ENCODE measurements around the gene WDPCP.
"Not testable (repeated sequence)": the region's sequence is repeated elsewhere in the genome, so short reads cannot be mapped to it uniquely, and the experiment has no call there.

The WDPCP gene

DNA sequence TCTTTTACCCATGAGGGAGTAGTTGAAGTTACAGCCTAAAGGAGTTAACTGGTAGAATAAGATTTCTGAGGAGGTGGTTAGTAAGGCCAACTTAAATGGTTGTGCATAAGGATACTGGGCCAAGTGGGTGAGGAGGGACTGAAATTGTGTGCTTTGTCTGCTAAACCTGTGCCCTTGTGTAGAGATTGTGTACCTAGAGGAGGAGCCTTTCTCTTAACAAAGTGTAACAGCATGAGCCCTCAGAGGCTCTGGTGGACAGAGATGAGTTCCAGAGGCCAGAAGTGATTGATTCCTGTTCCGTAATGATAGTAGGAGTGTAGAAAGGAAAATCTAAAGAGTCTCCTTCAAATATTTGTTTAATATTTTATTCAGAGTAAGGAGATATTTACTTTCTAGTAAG, 494.8 kb downstream of the WDPCP start:
- DNase-seq: no peak

DNA sequence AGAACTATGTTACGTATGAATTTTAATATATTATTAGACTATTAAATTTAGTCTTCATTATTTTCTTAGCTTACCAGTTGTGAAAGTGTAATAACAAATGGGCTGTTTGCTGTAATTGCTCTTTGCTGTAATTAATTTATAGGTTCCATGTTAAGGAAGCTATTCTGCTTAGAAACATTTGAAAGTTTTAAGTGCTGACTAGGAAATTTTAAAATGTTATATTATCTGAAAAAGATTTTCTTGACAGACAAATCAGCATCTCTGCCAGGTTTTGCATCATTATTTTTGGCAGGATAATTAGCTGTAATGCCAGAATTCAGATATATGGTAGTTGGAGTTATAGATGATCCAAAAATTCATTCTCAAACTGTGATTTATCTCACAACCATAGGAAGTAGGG, 495.4 kb downstream of the WDPCP start:
- no peak for DNase-seq

DNA sequence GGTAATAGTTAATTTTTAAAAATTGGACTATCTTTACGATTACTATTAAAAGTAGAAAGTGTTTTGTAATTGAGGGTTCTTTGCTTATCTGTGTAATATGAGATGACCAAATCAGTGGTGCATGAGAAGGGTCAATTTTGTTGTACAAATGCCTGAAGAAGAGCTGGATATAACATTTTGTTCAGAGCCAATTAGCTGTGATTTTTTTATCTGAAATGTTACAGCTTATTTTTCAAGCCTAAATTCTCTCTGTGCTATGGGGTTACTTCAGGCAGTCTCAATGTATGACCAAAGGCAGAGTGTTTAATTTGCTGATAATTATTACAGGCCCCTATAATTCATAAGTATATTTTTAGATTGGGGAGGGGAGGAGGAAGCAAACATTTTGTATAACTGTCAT, 495.9 kb downstream of the WDPCP start:
- no peak for DNase-seq

DNA sequence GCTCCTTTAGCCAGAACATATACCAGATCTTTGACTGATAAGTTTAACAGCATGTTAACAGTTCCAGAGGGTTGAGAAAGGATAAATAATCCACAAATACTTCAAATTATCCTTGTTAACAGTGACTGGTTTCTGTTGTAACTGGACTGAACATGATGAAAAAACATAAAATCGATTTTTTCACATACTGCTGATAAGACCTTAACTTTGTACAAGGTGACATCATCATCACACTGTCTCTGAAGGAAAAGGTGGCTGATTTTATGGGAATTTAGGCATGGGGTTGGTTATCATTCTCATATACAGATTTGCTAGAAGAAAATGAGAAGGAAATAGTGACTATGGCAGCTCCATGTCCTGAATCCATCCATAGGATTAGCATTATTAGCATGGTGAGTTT, 501.6 kb downstream of the WDPCP start:
- DNase-seq: no peak

DNA sequence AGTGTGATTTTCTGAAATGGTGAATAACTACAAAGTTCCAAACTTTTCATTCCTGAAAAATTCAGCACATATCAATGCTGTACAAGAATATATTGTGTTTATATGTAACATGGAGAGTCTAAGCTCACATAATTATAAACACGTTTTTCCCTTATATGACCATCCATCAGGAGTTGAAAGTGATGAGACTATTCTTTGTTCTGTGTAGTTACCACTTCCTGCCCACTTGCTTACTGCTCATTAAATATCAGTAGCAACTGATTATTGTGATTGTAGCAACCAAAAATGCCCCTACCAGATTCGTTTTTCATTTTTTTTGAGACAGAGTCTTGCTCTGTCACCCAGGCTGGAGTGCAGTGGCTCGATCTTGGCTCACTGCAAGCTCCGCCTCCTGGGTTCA, 506.9 kb downstream of the WDPCP start:
- DNase-seq: no peak

DNA sequence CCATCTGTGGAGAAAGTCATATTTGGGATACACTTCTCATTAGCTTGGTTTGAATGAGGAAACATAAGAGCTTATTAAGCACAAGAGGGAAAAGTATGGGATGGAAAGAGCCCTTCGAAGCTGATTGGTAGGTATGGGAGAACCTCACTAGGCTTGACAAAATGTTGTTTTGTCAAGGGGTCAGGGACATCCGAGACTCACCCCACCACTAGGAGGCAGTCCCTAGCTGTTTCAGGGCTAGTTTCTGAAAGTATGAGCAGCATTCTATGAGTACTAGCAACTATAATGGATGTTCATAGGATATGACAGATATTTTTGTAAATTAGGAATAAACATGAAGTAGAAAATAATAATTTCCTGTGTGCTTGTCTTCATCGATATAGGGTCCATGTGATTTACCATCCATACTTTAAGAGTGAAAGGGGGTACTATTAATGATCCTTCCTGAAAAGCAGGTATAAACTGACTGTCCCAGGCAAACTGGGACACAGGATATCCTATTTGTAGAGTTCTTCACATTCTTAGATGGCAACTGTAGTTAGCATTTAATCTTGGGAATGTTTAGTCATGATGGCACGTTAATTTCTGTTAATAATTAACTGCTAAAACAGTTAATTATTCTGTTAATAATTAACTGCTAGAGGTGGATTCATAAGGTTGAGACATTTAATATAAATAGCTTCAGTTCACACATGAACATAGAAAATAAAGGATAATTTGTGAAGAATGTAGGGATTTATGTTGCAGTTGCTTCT, 509.2 kb downstream of the WDPCP start:
- no peak for DNase-seq

DNA sequence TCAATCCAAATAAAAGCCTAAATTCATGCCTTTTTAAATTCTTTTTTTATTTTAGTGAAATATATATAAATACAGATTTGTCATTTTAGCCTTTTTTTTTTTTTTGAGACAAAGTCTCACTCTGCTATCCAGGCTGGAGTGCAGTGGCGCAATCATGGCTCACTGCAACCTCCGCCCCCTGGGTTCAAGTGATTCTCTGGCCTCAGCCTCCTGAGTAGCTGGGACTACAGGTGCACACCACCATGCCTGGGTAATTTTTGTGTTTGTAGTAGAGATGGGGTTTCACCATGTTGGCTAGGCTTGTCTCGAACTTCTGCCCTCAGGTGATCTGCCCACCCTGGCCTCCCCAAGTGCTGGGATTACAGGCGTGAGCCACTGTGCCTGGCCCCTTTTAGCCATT, 513.9 kb downstream of the WDPCP start:
- not testable (repeated sequence) for DNase-seq

DNA sequence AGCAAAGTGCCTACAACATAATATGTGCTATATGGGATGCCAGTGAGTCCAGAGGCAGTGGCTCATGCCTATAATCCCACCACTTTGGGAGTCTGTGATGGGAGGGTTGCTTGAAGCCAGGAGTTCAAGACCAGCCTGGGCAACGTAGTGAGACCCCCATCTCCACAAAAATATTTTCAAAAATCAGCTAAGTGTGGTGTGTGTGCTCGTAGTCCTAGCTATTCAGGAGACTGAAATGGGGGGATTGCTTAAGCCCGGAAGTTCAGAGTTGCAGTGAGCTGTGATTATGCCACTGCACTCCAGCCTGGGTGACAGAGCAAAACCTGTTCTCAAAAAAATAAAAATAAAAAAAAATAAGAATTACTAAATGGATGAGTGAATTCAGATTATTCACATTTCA, 514.3 kb downstream of the WDPCP start:
- DNase-seq: no peak

DNA sequence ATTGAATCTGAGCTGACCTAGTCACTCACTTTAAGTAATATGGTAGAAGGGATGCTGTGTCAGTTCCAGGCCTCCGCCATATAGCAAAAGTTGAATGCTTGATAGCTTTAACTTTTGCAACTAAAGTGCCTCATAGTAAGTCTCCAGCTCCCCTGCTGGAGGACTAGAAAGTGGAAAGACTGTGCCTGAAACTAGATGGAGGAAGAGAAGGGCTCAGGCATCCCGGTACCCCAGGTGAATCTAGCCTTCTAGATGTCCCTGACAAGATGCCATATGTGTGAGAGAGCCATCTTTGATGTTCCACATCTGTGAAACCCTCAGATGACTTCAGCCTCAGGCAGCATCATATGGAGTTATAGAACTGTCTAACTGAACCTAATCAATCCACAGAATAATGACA, 516.6 kb downstream of the WDPCP start:
- no peak for DNase-seq

All from NCI-H187 (cell line).